ENCODE measurements around the gene CHCHD10.

DNA sequence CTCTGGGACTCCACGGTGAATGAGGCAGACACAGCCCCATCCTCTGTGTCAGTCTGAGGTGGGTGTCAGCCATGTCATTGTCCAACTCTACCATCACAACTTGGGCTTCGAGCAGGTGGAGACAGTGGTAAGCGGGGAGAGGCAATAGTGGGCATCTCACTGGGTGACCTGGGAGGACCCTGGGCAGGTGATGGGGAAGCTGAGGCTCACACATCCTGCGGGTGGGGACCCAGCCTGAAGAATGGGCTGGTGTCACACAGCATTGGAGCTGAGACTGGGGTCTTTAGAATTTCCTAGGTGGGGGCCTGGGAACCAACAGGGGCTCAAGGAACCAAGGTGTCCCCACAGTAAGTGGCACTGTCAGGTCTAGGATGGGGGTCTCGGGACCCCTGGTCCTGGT is 12.0 kb upstream of the CHCHD10 start:
- TF ChIP-seq POLR2A (IDR thresholded peaks at IDR 0.05; ENCODE audit: low read length) (no peak), GATA1 (IDR thresholded peaks at IDR 0.05; ENCODE audit: low read depth, low read length) (no peak)
